HG03060 (cell line): ENCODE measurements around the gene ZNF28.
"Not testable (repeated sequence)": the region's sequence is repeated elsewhere in the genome, so short reads cannot be mapped to it uniquely, and the experiment has no call there.

Experiments used
- ATAC-seq: cut with Tn5 transposase; IDR thresholded peaks from one replicate; pipeline ENCODE4 v1.9.1; 2021; ENCODE audit warnings: low read depth, moderate number of reproducible peaks; ENCODE audit not compliant: unreplicated experiment

ZNF28 gene

DNA sequence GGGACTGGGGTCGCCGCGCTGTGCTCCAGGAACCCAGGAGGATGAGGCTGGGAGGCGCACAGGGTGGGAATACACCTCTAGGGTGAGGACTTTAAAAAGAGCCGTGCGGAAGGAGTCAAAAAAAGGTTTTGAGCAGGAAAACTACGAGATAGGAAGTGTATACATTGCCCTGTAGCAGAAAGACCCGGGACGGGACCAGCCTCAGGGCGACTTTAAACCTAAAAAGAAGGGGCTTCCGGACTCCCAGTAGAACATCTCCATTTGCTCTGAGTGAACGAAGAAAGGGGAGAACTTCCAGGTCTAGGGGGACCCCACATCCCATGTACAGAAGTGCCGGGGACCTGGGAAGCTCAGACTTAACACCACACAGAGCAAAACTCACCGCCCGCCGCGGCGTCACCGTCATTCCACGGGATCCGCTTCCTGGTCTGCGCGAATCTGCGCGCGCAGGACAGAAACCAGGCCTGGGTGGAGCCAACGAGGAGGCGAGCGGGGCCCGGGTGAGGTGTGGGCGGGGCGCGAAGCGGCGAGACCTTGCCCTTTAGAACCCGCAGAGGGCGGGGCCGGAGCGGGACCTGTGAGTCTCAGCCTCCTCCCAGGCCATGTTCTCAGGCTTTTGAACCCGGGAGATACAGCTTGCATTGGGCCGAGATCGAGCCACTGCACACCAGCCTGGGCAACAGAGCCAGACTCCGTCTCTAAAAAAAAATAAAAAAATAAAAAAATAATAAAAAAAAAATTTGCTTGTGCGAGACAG lies at the start of gene ZNF28:
TSS of gene ZNF28 (minus strand) at position 430 of the 757 bp plus-strand sequence. CDS start 3,675 bp downstream, outside the sequence.
- peak; percentile 44 for ATAC-seq

DNA sequence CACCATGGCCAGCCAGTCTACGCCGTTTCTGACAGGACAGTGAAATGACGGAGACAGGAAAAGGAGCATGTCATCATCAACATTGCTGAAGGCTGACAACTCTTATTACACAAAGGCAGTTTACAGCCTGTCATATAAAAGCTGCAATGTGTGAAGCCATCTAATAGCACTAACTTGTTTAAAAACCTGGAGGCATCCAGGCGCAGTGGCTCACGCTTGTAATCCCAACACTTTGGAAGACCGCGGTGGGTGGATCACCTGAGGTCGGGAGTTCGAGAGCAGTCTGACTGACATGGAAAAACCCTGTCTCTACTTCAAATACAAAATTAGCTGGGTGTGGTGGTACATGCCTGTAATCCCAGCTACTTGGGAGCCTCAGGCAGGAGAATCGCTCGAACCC lies 46.6 kb upstream of the ZNF28 start:
- not testable (repeated sequence) for ATAC-seq

DNA sequence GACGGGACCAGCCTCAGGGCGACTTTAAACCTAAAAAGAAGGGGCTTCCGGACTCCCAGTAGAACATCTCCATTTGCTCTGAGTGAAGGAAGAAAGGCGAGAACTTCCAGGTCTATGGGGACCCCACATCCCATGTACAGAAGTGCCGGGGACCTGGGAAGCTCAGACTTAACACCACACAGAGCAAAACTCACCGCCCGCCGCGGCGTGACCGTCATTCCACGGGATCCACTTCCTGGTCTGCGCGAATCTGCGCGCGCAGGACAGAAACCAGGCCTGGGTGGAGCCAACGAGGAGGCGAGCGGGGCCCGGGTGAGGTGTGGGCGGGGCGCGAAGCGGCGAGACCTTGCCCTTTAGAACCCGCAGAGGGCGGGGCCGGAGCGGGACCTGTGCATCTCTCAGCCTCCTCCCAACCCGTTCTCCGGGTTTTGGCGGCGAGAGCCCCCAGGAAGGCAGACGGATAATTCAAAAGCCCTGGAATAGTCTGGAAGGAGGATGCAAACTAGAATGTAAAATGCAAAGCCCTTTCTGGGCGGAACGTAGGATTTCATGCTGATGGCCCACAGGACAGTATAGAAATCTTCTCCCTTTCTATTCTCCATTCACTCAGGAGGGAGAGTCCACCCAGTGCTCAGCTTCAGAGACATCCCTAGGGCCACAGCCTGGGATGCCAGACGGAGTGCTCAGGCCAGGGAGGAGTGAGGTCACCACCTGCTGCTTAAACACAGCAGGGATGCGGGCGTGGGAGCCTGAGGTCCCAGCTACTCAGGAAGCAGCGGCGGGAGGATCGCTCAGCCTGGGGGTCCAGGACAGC lies 36.2 kb upstream of the ZNF28 start, which contains the start of gene ZNF468:
TSS of gene ZNF468 (minus strand) at position 242 of the 814 bp plus-strand sequence. CDS start 3,347 bp downstream, outside the sequence.
- peak; percentile 70 for ATAC-seq

DNA sequence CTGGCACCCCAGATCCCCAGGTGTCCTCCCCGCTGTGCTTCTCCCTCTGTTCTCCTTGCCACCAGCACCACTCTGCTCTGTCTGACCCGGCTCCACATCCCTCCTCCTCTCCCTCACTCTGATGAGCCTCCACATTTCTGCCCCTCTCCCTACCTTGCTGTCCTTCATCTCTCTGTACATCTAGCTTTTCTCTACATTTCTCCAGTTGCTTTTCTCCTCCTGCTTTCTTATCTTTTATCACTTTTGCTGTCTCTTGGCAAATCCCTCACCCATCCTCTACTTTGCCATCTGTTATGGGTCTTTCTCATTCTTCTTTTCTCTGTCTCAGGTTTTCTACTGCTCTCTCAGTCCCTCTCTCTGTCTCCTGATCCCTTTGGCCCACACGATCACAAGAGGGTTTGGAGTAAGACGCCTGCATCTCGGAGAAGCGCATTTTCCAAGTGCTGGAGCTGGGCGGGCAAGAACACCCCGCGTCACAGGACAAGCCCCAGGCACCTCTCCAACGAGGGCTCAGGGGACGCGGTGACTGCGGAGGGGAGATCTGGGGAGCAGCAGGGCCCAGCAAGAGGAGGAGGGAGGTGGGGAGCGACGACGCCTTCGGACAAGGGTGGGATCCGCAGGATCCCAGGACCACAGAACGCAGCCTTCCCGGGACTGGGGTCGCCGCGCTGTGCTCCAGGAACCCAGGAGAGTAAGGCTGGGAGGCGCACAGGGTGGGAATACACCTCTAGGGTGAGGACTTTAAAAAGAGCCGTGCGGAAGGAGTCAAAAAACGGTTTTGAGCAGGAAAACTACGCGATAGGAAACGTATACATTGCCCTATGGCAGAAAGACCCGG lies 35.3 kb upstream of the ZNF28 start:
- ATAC-seq = peak; percentile 16

DNA sequence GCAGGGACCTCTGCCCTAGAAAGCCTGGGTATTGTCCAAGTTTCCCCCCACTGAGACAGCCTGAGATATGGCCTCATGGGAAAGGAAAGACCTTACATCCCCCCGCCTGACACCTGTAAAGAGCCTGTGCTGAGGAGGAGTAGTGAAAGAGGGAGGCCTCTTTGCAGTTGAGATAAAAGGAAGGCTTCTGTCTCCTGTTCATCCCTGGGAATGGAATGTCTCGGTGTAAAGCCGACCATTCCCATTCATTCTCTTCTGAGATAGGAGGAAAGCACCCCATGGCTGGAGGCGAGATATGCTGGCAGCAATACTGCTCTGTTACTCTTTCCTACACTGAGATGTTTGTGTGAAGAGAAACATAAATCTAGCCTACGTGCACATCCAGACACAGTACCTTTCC lies 25.9 kb upstream of the ZNF28 start:
- not testable (repeated sequence) for ATAC-seq

DNA sequence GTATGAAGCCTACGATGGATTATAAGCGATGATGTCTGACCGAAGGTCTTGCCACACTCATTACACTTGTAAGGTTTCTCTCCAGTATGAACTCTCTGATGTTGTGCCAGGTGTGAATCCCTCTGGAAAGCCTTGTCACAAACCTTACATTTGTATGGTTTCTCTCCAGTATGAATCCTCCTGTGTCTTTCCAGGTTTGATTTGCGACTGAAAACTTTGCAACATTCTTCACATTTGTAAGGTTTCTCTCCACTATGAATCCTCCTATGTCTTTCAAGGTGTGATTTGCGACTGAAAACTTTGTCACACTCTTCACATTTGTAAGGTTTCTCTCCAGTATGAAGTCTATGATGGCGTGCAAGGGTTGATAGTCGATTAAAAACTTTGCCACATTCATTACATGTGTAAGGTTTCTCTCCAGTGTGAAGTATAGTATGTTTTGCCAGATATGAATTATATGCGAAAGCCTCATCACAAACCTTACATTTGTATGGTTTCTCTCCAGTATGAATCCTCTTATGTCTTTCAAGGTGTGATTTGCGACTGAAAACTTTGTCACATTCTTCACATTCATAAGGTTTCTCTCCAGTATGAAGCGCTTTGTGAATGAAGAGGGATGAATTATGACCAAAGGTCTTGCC lies 19.5 kb upstream of the ZNF28 start:
- not testable (repeated sequence) for ATAC-seq

DNA sequence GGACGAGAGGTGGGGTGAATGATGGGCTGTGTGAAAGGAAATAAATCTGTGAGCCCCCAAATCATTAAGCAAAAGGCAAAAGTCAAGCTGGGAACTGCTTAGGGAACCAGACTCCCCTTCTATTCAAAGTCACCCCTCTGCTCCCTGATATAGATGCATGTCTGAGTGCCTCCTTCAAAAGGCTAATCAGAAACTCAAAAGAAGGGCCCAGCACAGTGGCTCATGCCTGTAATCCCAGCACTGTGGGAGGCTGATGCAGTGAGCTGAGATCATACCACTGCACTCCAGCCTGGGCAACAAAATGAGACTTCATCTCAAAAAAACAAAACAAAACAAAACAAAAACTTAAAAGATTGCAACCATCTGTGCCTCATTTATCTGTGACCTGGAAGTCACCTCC lies 12.9 kb upstream of the ZNF28 start:
- not testable (repeated sequence) for ATAC-seq

DNA sequence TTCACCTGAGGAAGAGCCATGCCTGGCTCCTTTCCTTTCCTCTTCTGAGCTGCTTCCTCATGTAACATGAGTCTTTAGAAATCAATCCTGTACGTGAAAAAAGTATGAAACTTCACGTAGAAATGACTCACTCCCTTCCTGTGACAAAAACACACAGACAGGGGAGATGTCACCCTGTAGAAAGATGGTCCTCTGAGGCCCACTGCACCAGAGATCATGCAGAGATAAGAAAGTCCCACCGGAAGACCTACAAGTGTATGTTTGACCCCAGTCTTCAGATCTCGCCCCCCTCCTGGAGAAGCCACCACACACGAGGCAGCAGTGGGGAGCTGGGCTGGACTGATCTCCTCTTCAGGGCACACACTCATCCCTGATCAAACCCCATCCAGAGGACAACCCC lies 12.1 kb upstream of the ZNF28 start:
- ATAC-seq = not testable (repeated sequence)

DNA sequence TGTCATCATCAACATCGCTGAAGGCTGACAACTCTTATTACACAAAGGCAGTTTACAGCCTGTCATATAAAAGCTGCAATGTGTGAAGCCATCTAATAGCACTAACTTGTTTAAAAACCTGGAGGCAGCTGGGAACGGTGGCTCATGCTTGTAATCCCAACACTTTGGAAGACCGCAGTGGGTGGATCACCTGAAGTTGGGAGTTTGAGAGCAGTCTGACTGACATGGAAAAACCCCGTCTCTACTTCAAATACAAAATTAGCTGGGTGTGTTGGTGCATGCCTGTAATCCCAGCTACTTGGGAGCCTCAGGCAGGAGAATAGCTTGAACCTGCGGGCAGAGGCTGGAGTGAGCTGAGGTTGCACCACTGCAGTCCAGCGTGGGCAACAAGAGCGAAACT lies 8.4 kb upstream of the ZNF28 start:
- ATAC-seq = not testable (repeated sequence)

DNA sequence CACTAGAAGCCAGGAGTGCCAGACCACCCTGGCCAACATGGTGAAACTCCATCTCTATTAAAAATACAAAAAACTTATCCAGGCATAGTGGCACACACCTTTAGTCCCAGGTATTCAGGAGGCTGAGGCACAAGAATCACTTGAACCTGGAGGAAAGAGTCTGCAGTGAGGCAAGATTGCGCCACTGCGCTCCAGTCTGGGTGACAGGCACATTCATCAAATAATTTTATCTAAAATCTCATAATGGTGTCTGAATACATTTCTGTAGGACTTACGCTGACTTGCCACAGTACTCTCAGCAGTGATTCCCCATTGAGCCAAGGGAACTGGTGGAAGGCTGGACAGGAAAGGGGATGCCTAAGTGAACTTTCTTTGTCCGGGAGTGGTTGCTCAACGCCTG lies 4.3 kb upstream of the ZNF28 start:
- no peak for ATAC-seq

DNA sequence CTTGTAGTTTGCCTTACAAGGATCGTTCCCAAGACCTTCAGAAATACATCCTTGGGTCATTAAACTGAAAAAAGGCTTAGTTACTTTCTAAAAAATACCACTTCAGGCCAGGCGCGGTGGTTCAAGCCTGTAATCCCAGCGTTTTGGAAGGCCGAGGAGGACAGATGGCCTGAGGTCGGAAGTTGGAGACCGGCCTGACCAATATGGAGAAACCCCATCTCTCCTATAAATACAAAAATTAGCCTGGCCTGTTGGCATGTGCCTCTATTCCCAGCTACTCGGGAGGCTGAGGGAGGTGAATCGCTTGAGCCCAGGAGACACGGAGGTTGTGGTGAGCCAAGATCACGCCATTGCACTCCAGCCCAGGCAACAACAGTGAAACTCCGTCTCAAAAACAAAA lies 2.2 kb upstream of the ZNF28 start:
- no peak for ATAC-seq

DNA sequence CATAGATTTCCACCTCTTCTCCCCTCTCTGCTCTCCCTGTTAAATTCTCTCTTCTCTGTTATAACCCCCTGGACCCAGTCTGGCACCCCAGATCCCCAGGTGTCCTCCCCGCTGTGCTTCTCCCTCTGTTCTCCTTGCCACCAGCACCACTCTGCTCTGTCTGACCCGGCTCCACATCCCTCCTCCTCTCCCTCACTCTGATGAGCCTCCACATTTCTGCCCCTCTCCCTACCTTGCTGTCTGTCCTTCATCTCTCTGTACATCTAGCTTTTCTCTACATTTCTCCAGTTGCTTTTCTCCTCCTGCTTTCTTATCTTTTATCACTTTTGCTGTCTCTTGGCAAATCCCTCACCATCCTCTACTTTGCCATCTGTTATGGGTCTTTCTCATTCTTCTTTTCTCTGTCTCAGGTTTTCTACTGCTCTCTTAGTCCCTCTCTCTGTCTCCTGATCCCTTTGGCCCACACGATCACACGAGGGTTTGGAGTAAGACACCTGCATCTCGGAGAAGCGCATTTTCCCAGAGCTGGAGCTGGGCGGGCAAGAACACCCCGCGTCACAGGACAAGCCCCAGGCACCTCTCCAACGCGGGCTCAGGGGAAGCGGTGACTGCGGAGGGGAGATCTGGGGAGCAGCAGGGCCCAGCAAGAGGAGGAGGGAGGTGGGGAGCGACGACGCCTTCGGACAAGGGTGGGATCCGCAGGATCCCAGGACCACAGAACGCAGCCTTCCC lies 795 bp downstream of the ZNF28 start:
- not testable (repeated sequence) for ATAC-seq

DNA sequence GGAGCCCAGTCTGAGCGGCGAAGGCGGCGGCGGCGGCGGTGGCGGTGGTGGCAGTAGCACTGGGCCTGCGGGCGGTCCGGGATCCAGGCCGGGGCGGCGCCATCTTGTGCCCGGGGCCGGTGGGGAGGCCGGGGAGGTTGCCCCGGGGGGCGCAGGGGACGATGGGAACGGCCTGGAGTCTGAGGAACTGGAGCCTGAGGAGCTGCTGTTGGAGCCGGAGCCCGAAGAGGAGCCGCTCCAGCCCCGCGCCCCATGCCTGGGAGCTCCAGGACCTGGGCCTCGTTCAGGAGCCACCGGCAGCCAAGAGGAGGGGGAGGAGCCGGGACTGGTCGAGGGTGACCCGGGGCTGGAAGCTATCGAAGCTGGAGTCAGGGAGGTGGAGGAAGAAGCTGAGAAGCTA lies 11.6 kb downstream of the ZNF28 start:
- no peak for ATAC-seq

DNA sequence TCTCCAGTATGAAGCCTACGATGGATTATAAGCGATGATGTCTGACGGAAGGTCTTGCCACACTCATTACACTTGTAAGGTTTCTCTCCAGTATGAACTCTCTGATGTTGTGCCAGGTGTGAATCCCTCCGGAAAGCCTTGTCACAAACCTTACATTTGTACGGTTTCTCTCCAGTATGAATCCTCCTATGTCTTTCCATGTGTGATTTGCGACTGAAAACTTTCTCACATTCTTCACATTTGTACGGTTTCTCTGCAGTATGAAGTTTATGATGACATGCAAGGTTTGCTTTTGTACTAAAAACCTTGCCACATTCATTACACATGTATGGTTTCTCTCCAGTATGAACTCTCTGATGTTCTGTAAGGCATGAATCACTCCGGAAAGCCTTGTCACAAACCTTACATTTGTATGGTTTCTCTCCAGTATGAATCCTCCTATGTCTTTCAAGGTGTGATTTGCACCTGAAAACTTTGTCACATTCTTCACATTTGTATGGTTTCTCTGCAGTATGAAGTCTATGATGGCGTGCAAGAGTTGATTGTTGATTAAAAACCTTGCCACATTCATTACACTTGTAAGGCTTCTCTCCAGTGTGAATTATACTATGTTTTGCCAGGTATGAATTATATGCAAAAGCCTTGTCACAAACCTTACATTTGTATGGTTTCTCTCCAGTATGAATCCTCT lies 21.3 kb downstream of the ZNF28 start:
- ATAC-seq = not testable (repeated sequence)

DNA sequence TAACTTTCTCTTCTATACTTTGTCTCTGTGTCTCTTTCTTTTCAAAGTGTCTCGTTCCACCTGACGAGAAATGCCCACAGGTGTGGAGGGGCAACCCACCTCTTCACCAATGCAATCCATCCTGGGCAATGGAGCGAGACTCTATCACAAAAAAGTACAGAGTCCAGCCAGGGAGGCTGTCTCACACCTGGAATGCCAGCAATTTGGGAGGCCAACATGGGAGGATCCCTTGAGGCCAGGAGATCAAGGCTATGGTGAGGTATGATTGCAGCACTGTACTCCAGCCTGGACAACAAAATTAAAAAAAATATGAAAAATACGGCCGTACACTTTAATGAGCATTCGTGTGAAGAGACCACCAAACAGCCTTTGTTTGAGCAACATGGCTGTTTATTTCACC lies 32.0 kb downstream of the ZNF28 start:
- ATAC-seq = no peak

DNA sequence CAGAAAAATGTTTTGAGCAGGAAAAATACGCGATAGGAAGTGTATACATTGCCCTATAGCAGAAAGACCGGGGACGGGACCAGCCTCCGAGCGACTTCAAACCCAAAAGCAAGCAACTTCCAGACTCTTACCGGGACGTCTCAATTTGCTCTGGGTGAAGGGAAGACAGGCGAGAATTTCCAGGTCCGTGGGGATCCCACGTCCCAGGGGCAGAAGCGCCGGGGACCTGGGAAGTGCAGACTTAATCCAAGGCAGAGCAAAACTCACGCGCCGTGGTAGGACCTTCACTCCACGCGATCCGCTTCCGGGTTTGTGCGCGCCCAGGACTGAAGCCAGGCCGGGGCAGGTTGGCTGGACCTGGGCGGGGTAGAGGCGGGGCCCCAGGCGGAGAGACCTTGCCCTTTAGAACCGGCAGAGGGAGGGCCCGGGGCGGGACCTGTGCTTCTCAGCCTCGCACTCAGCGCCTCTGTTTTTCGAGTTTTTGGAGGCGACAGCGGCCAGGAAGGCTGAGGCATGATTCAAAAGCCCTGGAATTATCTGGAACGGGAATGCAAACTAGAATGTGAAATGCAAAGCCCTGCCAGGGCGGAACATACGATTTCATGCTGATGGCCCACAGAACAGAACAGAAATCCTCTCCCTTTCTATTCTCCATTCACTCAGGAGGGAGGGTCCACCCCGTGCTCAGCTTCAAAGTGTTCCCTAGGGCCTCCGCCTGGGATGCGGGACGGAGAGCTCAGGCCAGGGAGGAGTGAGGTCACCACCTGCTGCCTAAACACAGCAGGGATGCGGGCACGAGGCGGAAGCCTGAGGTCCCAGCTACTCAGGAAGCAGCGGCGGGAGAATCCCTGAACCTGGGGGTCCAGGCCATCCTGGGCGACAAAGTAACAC lies 34.7 kb downstream of the ZNF28 start, which contains the start of gene ZNF600:
TSS of gene ZNF600 (minus strand) at position 328 of the 891 bp plus-strand sequence. CDS start 7,903 bp downstream, outside the sequence.
- not testable (repeated sequence) for ATAC-seq

DNA sequence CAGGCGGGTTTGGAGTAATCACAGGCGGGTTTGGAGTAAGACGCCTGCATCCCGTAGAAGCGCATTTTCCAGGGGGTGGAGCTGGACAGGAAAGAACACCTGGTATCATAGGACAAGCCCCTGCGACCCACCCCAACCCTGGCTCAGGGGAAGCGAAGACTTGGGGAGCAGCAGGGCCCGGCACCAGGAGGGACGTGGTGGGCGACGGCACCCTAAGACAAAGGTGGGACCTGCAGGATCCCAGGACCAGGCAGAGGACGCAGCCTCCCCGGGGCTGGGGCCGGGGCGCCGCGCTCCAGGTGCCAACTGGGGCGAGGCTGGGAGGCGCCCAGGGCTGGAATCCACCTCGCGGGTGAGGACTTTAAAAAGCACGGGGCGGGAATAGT lies 35.4 kb downstream of the ZNF28 start:
- no peak for ATAC-seq

DNA sequence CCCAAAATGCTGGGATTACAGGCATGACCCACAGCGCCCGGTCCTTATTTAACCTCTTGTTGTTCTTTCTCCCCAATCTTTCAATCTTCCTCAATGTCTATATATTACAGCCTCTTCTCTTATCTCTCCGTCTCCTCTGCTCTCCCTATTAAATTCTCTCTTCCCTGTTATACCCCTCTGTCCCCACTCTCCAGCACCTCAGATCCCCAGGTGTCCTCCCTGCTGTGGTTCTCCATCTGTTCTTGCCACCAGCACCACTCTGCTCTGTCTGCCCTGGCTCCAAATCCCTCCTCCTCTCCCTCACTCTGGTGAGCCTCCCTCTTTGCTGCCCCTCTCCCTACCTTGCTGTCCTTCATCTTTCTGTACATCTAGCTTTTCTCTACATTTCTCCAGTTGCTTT lies 35.9 kb downstream of the ZNF28 start:
- no peak for ATAC-seq
